Chondrocyte (in vitro differentiated cells): ENCODE results near the gene UBE2D4. TPM values are rescaled to one million over a fixed set of nuclear protein-coding genes. Genes with fewer than 3 reads are reported as not detected.

ENCODE experiments used
- DNase-seq: peaks from one replicate; pipeline ENCODE4 v3.0.0; 2021; ENCODE audit warnings: mixed read lengths, low spot score
- H3K27ac Mint-ChIP-seq: one replicate; pipeline ENCODE4 v1.8.0; 2021; ENCODE audit warnings: mild to moderate bottlenecking, moderate library complexity, mixed read lengths; ENCODE audit not compliant: unreplicated experiment
- H3K27me3 Mint-ChIP-seq: 2 replicates; pipeline ENCODE4 v1.8.0; 2021; ENCODE audit warnings: low read depth, mixed read lengths
- H3K36me3 Mint-ChIP-seq: 2 replicates; pipeline ENCODE4 v1.8.0; 2021; ENCODE audit warnings: low read depth, mixed read lengths
- H3K4me1 Mint-ChIP-seq: 2 replicates; pipeline ENCODE4 v1.8.0; 2021; ENCODE audit warnings: low read depth, mild to moderate bottlenecking, mixed read lengths
- H3K4me3 Mint-ChIP-seq: one replicate; pipeline ENCODE4 v1.8.0; 2021; ENCODE audit warnings: mild to moderate bottlenecking, moderate library complexity, mixed read lengths; ENCODE audit not compliant: unreplicated experiment
- H3K9me3 Mint-ChIP-seq: 2 replicates; pipeline ENCODE4 v1.8.0; 2021; ENCODE audit warnings: low read depth, mixed read lengths
- total RNA-seq: library from RNA; stranded (reverse); gene quantifications from 3 replicates; pipeline ENCODE4 v1.2.1, GENCODE V29; 2021
- TF ChIP-seq, protein P1 (sequence below): fragments of 200-600 bp; sonication (generic); IDR thresholded peaks from 2 replicates; pipeline ENCODE4 v1.5.0; 2021; ENCODE audit warnings: antibody characterized with exemption, mild to moderate bottlenecking, moderate library complexity

Gene UBE2D4
- total RNA-seq, 1 donor from 2014 or later = 22.5 TPM

DNA sequence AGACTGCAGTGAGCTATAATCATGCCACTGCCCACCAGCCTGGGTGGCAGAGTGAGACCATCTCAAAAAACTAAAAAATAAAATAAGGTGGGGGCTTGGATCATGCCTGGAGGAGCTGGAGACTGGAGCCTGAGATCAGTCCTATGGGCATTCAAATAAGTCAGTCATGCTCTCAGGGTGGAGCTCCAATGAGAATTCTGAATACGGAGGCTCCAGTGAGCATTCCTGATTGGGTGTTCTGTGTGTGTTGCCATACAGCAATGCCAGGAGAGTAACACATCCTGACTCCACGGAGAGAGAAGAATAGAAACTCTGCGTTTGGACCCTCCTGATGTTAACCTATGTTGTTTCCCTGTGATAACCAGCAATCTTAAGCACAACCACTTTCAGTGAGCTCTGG, 16.0 kb downstream of the UBE2D4 start:
- Mint-ChIP-seq H3K9me3 (no peaks in the 10 kb centered on the region), H3K4me1 (no peaks in the 10 kb centered on the region), H3K27me3 (no peaks in the 10 kb centered on the region), H3K4me3 (no peak overlapping the region), H3K36me3 (peaks cover 2% of the 10 kb centered on the region), H3K27ac (no peak overlapping the region)
- TF ChIP-seq, protein P1, sequence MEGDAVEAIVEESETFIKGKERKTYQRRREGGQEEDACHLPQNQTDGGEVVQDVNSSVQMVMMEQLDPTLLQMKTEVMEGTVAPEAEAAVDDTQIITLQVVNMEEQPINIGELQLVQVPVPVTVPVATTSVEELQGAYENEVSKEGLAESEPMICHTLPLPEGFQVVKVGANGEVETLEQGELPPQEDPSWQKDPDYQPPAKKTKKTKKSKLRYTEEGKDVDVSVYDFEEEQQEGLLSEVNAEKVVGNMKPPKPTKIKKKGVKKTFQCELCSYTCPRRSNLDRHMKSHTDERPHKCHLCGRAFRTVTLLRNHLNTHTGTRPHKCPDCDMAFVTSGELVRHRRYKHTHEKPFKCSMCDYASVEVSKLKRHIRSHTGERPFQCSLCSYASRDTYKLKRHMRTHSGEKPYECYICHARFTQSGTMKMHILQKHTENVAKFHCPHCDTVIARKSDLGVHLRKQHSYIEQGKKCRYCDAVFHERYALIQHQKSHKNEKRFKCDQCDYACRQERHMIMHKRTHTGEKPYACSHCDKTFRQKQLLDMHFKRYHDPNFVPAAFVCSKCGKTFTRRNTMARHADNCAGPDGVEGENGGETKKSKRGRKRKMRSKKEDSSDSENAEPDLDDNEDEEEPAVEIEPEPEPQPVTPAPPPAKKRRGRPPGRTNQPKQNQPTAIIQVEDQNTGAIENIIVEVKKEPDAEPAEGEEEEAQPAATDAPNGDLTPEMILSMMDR = no peak
- DNase-seq = no peak

DNA sequence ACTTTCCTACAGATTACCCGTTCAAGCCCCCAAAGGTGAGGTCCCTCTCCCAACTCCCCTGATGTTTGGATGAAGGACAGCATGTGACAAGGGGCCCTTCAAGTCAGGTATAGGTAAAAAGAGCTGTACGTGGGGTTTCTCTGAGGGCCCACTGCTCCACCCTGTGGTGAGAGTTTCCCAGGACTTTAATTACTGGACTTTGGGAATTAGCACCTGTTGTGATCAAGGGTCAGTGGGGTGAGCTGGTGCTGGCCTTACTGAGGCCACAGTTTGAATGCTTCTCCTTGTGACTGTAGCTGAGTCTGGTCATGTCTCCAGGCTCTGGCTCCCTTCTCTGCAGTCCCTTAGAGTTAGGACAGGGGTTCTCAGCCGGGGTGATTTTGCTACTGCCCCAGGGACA, 16.8 kb downstream of the UBE2D4 start:
- Mint-ChIP-seq H3K27me3 (no peaks in the 10 kb centered on the region), H3K4me1 (no peaks in the 10 kb centered on the region), H3K4me3 (no peak overlapping the region), H3K27ac (no peak overlapping the region), H3K36me3 (peaks cover 5% of the 10 kb centered on the region), H3K9me3 (no peaks in the 10 kb centered on the region)
- TF ChIP-seq, protein P1 = peak; percentile 26
- no peak for DNase-seq

- TF ChIP-seq, protein P1 = no peak
- no peak for DNase-seq
- Mint-ChIP-seq H3K27ac (no peak overlapping the region), H3K4me3 (no peak overlapping the region), H3K9me3 (no peaks in the 10 kb centered on the region), H3K4me1 (no peaks in the 10 kb centered on the region), H3K27me3 (no peaks in the 10 kb centered on the region), H3K36me3 (peaks cover 9% of the 10 kb centered on the region)
Observed at GRCh38 chr7:43943417-43944187, 17.4 kb downstream of the UBE2D4 start.

GRCh38 chr7:43944286-43944685, 18.1 kb downstream of the UBE2D4 start:
- Mint-ChIP-seq H3K27ac (no peak overlapping the region), H3K4me3 (no peak overlapping the region), H3K4me1 (no peaks in the 10 kb centered on the region), H3K36me3 (peaks cover 12% of the 10 kb centered on the region), H3K9me3 (no peaks in the 10 kb centered on the region), H3K27me3 (no peaks in the 10 kb centered on the region)
- no peak for DNase-seq
- TF ChIP-seq, protein P1 = no peak

GRCh38 chr7:43952028-43952427, 25.8 kb downstream of the UBE2D4 start:
- no peaks in the 10 kb centered on the region for H3K4me1 Mint-ChIP-seq
- H3K27me3 Mint-ChIP-seq = no peaks in the 10 kb centered on the region
- H3K9me3 Mint-ChIP-seq = no peaks in the 10 kb centered on the region
- H3K36me3 Mint-ChIP-seq = peaks cover 33% of the 10 kb centered on the region
- no peak overlapping the region for H3K27ac Mint-ChIP-seq
- TF ChIP-seq, protein P1 = no peak
- no peak for DNase-seq
- H3K4me3 Mint-ChIP-seq = no peak overlapping the region
